Breast epithelium (tissue), 3 donors: ENCODE data around the gene BTBD8.

Experiments used
- CTCF ChIP-seq, 3 donors: fragments of 450-650 bp; IDR thresholded peaks; one replicate each; pipeline ENCODE4 v1.5.1; 2016 to 2017; ENCODE audit warnings: antibody characterized with exemption in 3 of 3, mild to moderate bottlenecking in 3 of 3, moderate library complexity in 3 of 3
- POLR2AphosphoS5 ChIP-seq, 3 donors: sonication (generic); formaldehyde crosslinking; IDR thresholded peaks; one replicate each; pipeline ENCODE4 v1.6.1; 2017; ENCODE audit warnings: antibody characterized with exemption in 3 of 3

- TF ChIP-seq CTCF (IDR thresholded peaks at IDR 0.05) (no peak), POLR2AphosphoS5 (IDR thresholded peaks at IDR 0.05) (no peak)
These were observed 9.3 kb upstream of the BTBD8 start for GRCh38 chr1:92070892-92071291.
